HL-60 (cell line): ENCODE results near the gene SHROOM1.

Experiments
- DNase-seq, 2 experiments: peaks; one replicate each; pipeline ENCODE4 v3.0.0-alpha.2; 2010 to 2020; ENCODE audit warnings: low read depth in 1 of 2, low spot score in 1 of 2
- H3K27ac ChIP-seq: fragments of 250-450 bp; sonication (Bioruptor Pico); replicated peaks from 2 replicates; pipeline ENCODE4 v1.5.1; 2020; ENCODE audit warnings: mild to moderate bottlenecking, moderate library complexity
- H3K27me3 ChIP-seq: fragments of 250-450 bp; sonication (Bioruptor Pico); 2 replicates; pipeline ENCODE4 v1.5.1; 2021; ENCODE audit warnings: mild to moderate bottlenecking, moderate library complexity; ENCODE audit not compliant: insufficient read depth, poor library complexity, severe bottlenecking
- H3K4me3 ChIP-seq: replicated peaks from 2 replicates; pipeline ENCODE4 v1.5.1; 2011; ENCODE audit warnings: mild to moderate bottlenecking, control low read depth, low read length; ENCODE audit not compliant: insufficient read depth
- CTCF ChIP-seq: IDR thresholded peaks from one replicate; pipeline ENCODE4 v1.5.1; 2011; ENCODE audit warnings: low read length, control low read depth, inconsistent platforms; ENCODE audit not compliant: insufficient read depth
- GABPA ChIP-seq: IDR thresholded peaks from 2 replicates; pipeline ENCODE4 v1.6.1; 2012; ENCODE audit warnings: low read depth
- POLR2AphosphoS5 ChIP-seq: IDR thresholded peaks from 2 replicates; pipeline ENCODE4 v1.6.1; 2012; ENCODE audit warnings: low read depth
- SPI1 ChIP-seq: IDR thresholded peaks from 2 replicates; pipeline ENCODE4 v1.6.1; 2012; ENCODE audit warnings: low read depth, mild to moderate bottlenecking, borderline replicate concordance
- TF ChIP-seq, protein P1 (sequence below): IDR thresholded peaks from 2 replicates; pipeline ENCODE4 v1.6.1; 2012; ENCODE audit warnings: low read depth; ENCODE audit not compliant: insufficient replicate concordance

The SHROOM1 gene

DNA sequence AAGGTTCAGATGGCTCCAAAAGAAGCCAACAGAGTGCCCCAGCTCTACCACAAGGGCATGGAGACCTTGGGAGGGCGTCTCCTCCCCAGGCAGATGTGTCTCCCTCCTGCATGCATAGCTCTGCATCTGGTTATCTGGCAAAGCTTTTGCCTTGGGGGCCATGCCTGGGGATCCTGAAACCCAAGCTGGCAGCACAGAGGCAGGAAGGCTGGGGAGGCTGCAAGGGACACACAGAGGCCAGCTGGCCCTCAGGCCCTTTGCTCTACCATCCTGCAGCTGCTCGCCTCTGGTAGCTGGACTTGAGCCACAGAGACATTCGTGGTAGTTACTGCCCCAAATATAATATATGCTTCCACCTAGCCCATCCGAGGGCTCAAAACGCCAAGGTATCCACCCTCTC lies 57.3 kb downstream of the SHROOM1 start:
- no peak overlapping the region for H3K27ac ChIP-seq
- no peak for DNase-seq
- no peaks in the 10 kb centered on the region for H3K27me3 ChIP-seq
- H3K4me3 ChIP-seq, result no peak overlapping the region
- TF ChIP-seq SPI1 (no peak), GABPA (no peak), POLR2AphosphoS5 (no peak), CTCF (no peak)
- TF ChIP-seq, protein P1, sequence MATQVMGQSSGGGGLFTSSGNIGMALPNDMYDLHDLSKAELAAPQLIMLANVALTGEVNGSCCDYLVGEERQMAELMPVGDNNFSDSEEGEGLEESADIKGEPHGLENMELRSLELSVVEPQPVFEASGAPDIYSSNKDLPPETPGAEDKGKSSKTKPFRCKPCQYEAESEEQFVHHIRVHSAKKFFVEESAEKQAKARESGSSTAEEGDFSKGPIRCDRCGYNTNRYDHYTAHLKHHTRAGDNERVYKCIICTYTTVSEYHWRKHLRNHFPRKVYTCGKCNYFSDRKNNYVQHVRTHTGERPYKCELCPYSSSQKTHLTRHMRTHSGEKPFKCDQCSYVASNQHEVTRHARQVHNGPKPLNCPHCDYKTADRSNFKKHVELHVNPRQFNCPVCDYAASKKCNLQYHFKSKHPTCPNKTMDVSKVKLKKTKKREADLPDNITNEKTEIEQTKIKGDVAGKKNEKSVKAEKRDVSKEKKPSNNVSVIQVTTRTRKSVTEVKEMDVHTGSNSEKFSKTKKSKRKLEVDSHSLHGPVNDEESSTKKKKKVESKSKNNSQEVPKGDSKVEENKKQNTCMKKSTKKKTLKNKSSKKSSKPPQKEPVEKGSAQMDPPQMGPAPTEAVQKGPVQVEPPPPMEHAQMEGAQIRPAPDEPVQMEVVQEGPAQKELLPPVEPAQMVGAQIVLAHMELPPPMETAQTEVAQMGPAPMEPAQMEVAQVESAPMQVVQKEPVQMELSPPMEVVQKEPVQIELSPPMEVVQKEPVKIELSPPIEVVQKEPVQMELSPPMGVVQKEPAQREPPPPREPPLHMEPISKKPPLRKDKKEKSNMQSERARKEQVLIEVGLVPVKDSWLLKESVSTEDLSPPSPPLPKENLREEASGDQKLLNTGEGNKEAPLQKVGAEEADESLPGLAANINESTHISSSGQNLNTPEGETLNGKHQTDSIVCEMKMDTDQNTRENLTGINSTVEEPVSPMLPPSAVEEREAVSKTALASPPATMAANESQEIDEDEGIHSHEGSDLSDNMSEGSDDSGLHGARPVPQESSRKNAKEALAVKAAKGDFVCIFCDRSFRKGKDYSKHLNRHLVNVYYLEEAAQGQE, result no peak

DNA sequence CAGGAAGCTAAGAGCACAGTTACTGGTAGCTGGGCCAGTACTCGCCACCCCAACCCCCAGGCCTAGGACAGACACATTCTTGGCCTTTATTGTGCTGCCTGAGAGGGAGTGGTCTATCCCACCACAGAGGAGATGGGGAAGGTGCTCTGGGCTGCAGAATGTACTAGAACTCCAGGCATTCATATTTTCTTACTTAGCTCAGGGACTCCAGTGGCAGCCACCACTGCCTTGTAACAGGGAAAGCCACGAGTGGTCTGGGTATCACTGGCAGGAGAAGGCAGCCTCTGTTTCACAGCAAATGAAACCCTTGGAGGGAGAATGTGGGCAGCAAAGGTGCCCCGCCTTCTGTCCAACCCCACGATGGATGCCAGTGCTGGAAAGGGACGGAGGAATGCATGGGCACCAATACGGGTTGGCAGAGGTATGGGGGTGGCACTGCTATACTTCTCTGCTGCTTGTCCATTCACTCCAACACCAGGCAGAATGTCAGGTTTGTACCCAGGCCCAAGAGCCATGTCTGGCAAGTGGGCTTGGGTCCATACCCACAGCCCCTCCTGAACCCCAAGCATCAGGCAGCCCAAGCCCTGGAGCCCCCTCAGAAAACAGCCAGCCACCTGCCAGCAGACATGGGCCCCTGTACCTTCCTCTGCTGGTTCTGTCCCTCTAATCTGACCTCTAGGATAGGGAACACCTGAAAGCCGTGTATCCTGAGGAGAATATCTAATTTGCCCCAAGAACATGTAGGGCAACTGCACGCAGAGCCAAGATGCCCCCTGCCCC lies 58.0 kb downstream of the SHROOM1 start:
- Histone ChIP-seq H3K27ac (no peak overlapping the region), H3K27me3 (no peaks in the 10 kb centered on the region), H3K4me3 (no peak overlapping the region)
- TF ChIP-seq, protein P1, result no peak
- TF ChIP-seq CTCF (no peak), POLR2AphosphoS5 (no peak), SPI1 (no peak), GABPA (no peak)
- no peak for DNase-seq
